GM23248 (cell line): ENCODE data around the gene PRRG3.

ENCODE experiments used
- EZH2 ChIP-seq: fragments of 200-600 bp; sonication (generic); IDR thresholded peaks from 2 replicates; pipeline ENCODE4 v1.6.1; 2018; ENCODE audit warnings: antibody characterized with exemption, mild to moderate bottlenecking; ENCODE audit not compliant: insufficient read depth, poor library complexity, severe bottlenecking
- EZH2phosphoT487 ChIP-seq: fragments of 200-600 bp; sonication (generic); IDR thresholded peaks from 2 replicates; pipeline ENCODE4 v1.6.1; 2018; ENCODE audit warnings: antibody characterized with exemption, moderate library complexity, mild to moderate bottlenecking, low read depth; ENCODE audit not compliant: insufficient read depth

DNA sequence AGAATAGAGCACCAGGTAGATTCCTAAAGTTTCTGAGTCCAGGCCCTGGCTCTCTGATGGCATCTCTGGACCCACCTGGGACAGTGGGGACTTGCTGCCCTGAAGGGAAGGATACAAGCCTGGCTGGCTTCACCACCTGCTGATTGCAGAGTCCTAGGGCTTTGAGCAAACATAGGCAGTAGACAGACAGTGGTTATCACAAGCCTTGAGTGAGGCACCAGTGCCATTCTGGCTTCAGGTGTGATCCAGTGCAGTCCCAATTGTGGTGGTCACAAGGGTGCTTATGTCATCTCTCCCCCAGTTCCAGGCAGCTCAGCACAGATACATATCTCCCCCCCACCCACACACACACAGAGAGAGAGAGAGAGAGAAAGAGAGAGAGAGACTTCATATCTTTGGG is 6.6 kb upstream of the PRRG3 start:
- TF ChIP-seq EZH2 (no peak), EZH2phosphoT487 (no peak)
